CD4-positive, alpha-beta T cell treated with Interleukin-12 subunit alpha and Interleukin-12 subunit beta, for 1 hour (primary cell): ENCODE results near the gene AK8.
"Not testable (repeated sequence)": the region's sequence is repeated elsewhere in the genome, so short reads cannot be mapped to it uniquely, and the experiment has no call there.

Experiments
- DNase-seq: peaks from one replicate; pipeline ENCODE4 v3.0.0-alpha.2; 2020

The AK8 gene

DNA sequence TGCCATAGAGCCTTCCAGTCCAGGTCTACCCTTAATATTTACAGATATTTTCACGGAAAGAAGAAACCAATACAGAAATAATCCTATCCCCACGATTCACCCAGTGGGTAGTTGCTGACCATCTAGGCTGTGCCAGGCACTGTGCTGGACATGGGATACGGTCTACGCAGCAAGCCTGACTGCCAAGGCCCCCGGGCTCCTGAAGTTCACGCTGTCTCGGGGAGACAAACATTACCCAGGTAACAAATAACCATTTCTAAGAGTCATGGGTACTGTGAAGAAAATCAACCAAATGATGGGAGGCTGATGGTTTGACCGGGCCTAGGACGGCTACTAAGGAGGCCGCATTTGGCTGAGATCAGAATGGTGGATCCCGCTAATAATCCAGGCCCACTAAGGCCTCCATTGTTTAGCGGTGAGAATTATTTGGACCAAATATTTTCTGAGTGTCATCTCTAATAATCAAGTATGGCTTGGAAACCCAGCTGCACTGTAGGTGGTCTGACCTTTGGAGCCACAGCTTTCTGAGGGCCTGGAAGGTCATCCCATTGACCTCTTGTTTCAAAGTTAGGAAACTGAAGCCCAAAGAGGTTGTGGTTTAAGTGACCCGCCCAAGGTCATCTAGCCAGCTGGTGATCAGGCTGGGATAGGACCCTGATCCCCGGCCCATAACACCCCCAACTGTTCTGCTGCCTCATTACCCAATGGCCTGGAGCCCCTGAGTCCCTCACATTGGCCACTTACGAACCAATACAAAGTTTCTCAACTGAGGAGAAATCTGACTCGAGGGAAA lies 82.4 kb downstream of the AK8 start:
- no peak for DNase-seq

DNA sequence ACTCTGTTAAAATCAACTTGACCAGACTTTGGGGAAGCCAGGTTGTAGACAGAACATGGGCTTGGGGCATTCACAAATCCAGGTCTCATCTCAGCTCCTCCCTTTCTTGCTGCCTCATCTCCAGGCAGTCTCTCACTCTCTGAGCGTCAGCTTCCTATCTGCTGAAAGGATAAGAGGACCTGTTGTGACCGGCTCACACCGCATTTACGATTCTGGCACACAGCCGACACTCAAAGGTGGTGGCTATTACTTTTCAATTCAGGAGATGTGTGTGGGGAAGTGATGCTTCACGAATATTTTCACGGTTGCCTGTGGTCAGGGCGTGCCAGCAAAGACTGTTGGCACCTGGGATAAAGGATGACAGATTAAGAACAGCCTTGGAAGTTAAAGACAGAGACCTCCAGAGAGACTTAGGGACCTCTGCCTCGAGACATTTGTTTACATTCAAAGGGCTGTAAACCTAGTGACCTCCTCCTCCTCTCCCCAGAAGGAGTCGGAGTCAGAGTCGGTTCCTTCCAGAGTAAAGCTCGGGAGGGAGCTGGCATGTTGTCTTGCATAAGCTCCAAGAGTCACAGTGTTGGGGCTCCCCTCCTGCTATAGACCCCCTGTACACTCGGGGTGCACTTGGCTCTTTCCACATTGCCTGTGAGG lies 83.2 kb downstream of the AK8 start:
- DNase-seq, result no peak

DNA sequence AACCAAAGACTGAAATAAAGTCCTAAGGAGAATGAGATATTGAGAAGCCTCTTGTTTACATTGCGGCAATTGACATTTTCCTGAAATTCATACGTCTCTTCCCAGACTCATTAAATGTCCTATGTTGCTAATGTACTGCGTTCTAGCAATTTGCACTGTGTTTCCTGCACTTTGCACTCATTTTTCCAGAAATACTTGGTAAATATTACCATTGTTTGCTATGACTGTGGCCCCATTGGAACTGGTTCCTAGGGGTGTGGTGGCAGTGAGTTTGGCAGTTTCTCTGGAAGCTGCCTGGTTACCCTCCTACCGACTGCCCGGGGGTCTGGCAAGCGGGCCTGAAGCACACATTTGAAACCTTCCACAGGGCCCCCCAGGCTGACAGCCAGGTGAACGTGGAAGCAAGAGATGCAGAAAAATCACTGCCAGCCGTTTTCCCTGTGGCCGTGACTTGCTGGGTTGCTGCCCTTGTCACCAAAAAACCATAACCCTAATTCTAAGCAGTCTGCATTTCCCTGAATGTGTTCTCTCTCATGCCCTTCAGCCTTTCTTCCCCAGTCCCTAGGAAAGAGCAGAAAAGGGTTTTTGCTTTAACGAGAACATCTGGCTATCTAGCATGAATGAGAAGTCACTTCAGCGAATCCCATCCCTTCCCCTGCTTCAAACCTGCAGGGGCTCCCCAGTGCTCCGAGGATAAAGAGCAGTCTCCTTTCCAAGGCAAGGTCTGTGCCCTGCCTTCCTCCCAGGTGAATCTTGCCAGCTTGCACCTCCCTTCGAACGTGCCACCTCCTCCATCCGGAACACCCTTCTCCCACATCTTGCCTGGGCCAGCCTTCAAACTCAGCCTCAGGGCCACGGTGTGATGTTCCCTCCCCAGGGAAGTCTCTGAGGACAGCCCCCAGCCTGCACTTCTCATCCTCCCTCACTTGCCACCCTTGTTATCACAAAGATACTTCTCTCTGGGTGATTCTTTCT lies 84.2 kb downstream of the AK8 start:
- no peak for DNase-seq

DNA sequence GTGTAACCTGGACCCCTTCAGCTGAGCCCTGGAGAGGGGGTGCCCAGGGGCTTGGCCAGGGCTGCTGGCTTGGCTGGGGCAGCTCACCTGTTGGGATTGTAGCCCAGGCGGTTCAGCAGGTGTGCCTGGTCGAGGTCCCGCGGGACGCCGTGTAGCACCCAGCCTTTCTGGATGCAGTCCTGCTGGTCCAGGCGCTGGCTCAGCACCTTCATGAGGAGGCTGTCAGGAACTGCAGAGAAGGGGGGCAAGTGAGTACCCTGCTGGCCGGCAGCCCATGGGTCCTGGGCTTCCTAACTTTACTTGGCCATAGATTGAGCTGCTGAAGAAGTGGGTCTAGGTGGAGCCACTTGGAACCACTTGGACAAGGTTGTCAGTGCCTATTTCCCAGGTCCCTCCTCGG lies 85.5 kb downstream of the AK8 start:
- no peak for DNase-seq

DNA sequence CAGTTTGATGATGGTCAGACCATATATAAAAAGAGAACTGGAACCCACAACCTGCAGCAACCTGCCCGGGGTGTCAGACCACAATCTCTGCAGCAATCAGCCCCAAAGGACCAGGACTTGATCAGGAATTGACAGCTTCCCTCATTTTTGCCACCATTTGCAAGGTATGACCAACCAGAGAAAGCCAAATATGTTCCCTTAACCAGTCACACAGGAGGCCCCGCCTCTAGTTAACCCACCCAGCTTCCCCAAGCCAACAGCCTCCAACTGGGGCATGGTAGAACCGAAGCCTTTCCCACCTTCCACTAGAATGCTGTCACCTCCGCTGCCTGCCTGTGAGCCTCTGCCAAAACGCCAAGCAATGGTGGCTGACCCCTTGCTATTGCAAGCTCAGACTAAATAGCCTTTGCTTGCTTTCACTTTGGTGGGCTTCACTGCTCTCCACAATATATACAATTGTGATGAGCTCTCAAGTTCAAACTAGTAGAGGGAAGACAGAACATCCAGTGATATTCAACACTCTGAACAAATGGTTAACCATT lies 86.3 kb downstream of the AK8 start:
- DNase-seq, result no peak

DNA sequence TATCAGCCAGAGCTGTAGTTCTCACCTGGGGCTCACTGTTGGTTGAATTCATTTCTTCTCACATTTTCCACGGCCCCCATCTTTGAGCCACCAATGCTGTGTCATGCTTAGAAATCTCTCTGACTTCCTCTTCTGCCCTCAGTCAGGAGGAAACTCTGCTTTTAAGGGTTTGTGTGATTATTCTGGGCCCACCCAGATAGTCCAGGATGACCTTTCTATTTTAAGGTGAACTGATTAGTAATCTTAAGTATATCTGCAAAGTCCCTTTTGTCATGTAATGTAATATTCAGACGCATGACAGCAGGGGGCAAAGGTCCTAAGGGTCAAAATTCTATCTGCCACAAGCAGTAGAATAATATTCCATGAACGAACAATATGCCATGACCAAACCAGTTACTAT lies 88.4 kb downstream of the AK8 start:
- no peak for DNase-seq

DNA sequence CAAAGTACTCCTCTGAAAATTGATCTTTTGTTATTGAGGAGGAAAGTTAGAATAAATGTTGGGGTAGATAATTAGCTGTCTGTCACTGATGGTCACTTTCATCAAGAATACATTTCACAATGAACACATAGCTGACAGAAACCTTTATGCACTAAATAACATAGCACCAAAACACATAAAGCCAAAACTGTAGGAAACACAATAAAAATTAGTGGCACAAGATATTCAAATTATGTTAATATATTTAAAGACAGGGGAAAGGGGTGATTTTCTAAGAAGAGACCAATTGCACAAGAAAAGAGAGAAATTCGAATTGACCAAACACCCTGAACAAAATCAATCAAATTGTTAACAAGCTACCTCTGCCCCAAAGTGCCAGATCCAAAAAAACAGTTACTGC lies 89.7 kb downstream of the AK8 start:
- no peak for DNase-seq

DNA sequence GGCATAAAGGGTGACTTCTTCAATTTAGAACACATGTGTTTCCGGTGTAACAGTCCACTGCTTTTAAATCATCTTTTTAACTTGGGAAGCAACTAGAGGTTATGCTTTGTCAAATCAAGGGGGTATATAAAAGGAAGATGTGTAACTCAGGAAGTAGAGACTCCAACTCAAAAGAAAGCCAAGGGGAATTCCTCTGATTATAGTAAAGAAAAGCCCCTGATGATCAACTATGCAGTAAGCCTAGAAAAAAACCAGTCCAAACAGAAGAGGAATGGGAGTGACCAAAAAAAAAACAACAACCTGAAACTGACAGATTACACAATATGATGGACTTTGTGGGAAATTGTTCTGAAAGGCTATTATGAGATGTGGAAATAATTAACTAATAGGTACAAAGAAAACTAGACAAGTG lies 90.3 kb downstream of the AK8 start:
- DNase-seq, result no peak

DNA sequence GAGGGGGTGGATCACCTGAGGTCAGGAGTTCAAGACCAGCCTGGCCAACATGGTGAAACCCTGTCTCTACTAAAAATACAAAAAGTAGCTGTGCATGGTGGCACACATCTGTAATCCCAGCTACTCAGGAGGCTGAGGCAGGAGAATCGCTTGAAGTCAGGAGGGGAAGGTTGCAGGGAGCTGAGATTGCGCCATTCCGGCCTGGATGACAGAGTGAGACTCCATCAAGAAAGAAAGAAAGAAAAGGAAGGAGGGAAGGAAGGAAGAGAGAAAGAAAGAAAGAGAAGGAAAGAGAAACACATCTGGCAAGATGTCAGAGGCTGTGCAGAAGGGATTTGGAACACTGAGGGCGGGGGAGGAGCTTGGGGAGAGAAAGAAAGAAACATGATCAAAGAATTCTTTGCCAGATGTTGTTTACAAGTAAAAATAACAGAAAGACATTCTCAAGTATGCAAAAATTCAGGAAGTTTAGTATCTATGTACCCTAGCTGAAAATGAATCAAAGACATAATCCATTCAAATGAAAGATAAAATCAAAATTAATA lies 93.7 kb downstream of the AK8 start:
- no peak for DNase-seq

DNA sequence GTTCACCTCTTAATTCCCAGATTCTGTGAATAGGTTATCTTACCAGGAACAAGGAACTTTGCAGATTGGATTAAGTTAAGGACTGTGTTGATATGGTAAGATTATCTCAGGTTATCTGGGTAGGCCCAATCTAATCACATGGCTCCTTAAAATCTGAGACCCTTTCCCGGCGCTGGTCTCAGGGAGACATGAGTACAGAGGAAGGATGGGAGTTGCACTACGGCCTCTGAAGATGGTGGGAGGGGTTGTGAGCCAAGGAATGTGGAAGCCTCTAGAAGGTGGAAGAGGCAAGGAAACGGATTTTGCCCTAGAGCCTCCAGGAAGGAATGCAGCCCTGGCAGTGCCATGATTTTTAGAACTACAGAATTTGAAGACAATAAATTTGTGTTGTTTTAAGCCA lies 95.1 kb downstream of the AK8 start:
- DNase-seq, result no peak

DNA sequence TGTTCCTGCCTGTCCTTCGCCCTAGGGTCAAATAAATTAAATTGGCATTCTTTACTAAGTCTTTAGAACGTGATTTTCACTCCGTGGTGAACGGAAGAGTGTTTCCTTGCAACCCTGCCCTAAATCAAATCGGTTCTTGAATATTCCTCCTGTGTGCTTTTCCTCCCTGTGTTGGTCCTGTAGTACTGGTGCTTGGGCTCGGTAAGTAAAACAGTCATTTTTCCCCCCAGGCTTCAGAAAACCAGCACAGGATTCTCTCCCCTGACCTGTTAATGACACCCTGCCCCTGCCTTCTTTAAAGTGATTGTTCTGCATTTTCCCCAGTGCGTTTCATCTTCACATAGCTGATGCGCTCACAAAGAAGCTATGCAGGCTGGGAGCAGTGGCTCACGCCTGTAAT lies 96.0 kb downstream of the AK8 start:
- DNase-seq, result no peak

DNA sequence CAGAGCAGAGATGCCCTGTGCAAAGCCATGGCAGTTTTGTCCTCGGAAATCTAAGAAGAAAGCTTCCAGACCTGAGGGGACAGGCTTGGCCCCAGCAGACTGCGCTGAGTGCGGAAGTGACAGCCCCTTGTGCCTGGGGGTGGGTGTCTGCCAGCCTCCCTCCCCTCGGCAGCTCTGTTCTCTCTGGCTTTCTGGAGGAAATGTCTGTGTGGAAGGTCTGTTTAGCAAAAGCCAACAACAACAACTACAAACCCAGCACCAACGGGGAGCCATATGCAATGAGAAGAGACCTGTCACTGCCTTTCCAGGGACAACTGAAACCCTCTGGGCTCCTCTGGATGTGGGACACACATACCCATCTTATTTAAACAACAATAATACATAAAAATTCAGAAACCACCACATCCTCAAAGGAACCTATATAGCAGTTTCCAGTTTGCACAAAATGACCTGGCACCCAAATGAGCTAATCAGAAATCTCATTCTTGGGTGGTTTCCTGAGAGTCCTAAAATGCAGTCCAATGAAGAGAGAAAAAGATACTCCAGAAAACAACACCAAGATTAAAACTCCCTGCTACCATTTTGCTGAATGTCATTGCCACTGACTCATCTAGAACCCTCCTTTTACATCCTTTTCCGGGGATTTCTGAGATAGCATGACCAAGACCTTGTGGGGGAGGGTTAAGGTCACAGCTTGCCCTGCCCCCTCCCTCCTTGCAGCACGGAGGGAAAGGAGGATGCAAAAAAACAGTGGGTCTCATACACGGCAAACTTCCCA lies 97.7 kb downstream of the AK8 start:
- no peak for DNase-seq

DNA sequence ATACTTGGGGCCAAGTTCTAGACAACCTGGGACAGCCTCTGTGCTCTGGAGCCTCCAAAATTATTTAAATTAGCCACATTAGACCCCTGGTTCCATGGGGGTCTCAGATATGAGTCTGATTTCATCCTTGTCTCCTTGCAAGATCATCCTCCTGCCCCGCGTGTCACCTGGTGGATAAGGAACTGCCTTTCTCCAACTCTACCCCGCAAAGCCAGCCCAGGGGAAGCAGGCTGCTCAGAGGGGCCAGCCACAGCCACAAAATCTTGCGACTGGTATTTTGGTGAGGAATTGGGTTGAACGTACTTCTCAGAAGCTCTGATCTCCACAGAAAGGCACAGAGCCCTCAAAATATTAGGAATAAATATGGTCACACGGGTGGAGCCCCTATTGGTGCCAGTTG lies 101.2 kb downstream of the AK8 start:
- DNase-seq, result no peak

DNA sequence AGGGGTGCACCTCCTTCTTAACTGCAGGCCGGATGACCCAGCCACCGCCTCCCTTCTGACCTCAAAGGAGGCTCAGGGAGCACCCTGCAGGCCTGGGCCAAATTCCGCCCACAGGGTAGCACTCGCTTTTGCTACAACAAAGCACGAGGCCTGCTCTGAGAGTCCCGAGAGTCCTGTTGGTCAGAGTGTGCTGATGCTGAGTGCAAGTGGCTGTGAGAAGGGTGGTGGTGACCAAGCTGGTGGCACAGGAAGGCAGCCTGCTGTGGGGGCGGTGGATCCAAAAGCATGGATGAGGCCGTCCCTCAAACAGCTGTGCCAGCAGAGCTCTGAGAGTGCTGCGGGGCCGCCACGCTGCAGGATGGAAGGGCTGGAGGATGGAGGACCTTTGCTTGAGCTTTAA lies 101.8 kb downstream of the AK8 start:
- DNase-seq, result no peak

DNA sequence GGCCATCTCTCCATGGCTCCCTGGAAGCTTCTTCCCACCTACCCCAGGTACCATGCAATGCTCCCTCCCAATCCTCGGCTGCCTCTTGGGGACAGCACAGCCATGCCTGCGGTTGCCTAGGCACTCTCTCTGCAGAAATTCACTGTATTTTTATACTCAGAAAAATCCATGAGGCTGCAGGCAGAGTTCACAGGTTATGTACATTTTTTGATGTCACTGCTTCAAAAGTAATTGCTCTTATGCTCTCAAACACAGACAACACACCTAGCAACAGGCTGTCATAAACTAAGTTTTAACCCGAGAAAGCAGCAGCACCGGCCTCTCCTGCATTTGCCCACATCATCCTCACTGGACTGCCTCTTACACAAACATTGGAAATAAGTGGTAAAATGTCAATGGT lies 102.4 kb downstream of the AK8 start:
- no peak for DNase-seq

DNA sequence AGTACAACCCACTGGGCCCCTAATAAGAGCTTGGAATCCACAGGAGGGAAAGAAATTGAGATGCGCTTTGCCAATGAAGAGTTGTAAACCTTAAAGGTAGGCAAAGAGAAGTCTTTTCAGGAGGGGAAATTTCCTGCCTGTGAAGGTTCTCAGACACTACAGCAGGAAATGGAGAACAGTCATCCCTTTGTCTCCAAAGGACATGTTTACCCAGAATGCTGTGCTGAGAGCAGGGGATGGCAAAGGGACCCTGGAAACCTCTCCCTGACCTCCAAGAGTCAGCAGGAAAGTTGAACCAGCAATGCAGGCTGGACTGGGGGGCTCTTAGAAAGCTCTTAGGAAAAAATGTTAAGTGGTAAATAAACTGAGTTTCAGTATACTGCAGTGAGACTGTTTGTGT lies 103.2 kb downstream of the AK8 start:
- no peak for DNase-seq

DNA sequence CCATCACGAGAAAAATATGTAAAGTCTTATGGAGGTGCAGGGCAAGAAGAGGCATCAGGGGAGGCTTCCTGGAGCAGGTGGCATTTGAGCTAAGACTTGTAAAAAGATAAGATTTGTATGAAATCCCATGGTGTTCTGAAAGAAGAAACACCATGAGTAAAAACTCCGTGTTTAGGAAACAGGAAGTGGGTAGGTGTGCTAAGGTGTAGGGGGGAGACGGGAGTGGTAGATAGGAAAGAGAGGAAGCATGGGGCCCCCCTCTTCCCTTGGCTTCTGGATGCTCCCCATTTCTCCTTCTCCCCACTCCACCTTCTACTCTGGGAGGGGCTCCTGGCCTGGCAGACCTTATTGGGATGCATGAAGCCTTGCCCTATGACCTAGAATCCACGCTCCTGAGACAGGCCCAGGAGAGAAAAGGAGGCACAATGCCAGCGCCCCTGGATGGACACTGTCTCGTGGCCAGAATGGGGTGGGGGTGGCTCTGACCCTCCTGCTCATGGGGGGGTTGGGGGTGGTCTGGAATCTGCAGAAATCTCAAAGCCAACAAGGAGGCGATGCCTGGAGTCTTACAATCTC lies 104.2 kb downstream of the AK8 start:
- no peak for DNase-seq

DNA sequence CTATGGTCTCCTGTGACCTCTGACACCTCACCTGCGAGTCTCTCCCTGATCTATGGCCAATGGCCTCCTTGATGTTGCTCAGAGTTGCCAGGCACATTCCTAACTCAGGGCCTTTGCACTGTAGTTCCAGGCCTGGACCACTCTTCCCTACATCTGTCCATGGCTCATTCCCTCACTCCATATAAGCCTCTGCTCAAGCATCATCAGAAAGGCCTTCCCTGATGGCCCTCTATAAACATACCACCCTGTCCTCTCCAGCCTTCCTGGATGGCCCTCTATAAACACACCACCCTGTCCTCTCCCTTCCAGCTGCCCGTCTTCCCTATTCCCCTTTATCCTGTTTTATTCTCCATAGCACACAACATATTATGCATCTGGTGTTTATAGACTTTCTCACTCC lies 105.0 kb downstream of the AK8 start:
- no peak for DNase-seq

DNA sequence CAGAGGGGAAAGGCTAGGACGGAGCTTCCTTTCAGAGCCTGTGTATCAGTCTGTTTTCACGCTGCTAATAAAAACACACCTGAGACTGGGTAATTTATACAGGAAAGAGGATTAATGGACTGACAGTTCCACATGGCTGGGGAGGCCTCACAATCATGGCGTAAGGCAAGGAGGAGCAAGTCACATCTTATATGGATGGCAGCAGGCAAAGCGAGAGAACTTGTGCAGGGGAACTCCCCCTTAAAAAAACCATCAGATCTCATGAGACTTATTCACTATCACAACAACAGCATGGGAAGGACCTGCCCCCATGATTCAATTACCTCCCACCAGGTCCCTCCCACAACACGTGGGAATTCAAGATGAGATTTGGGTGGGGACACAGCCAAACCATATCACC lies 106.3 kb downstream of the AK8 start:
- not testable (repeated sequence) for DNase-seq

DNA sequence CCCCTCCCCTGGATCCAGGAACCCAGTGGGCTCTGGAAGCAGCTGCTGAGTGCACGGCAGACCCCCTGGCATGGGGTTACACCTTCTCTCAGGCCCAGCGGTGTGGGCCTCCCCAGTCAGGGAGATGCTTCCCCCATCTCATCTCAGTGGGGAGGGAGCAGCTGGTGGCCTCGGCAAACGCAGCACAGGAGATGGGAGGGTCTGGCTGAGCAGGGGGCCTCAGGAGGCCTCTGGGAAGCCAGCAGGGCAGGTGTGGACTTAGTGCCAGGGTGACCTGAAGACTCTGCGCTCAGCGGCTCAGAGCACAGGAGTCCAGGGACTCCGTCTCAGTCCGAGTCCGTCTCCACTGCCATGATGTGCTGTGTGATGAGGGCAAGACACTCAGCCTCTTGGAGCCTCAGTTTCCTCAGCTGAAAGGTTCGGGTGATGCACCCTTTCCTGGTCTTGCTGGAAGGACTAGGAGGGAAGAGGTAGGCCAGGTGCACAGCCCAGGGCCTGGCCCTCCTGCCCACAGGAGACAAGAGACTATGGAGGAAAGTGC lies 107.2 kb downstream of the AK8 start:
- DNase-seq, result no peak
